NT2/D1 (cell line): ENCODE measurements around the gene TSPAN2.

Experiments used
- SUZ12 ChIP-seq: IDR thresholded peaks from 2 replicates; pipeline ENCODE4 v1.6.1; 2011; ENCODE audit not compliant: insufficient read length, insufficient read depth; ENCODE audit errors: extremely low read depth
- YY1 ChIP-seq: IDR thresholded peaks from 2 replicates; pipeline ENCODE4 v1.6.1; 2011; ENCODE audit not compliant: insufficient read length, insufficient read depth
- ZNF274 ChIP-seq: IDR thresholded peaks from 2 replicates; pipeline ENCODE4 v1.6.1; 2011; ENCODE audit warnings: mild to moderate bottlenecking, low read depth, low read length

GRCh38 chr1:115084902-115085511, 4.3 kb downstream of the TSPAN2 start:
- no peak for TF ChIP-seq YY1
- no peak for TF ChIP-seq SUZ12
- no peak for TF ChIP-seq ZNF274
